HUDEP-2 (cell line): ENCODE data around the gene SGIP1.

Source experiments
- DNase-seq, 76 experiments: peaks; one replicate each; lab custom pipeline; 2025; ENCODE audit not compliant: unreplicated experiment in 76 of 76; lab: John Stamatoyannopoulos, UW

Gene SGIP1

GRCh38 chr1:66599899-66600737 lies 66.2 kb downstream of the SGIP1 start:
- DNase-seq, result no peak

- no peak for DNase-seq
Measured at GRCh38 chr1:66605419-66605997, 71.6 kb downstream of the SGIP1 start.

- DNase-seq, result no peak
Measured at GRCh38 chr1:66606362-66607065, 72.6 kb downstream of the SGIP1 start.

DNA sequence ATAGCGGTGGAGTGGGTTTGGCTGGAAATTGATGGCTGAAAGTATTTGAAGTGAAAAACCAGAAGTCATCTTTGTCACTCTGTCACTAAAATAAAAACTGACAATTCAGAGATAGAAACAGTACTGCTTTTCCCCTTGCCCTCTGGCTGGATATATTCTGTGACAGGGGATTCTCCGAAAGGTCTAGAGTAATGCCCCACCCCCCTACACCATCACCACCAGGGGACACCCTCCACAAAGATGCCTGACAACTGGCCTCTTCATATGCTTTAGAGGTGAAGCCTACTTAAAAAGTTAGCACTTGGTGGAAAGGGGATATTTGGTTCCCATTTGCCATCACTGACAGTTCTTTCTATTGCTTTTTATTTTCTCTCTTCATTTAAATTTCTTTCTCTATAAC lies 73.5 kb downstream of the SGIP1 start:
- peak in 4 of 76 experiments; percentile 1 to 7 (median 2) for DNase-seq

GRCh38 chr1:66613187-66613586 lies 79.2 kb downstream of the SGIP1 start:
- no peak for DNase-seq

DNA sequence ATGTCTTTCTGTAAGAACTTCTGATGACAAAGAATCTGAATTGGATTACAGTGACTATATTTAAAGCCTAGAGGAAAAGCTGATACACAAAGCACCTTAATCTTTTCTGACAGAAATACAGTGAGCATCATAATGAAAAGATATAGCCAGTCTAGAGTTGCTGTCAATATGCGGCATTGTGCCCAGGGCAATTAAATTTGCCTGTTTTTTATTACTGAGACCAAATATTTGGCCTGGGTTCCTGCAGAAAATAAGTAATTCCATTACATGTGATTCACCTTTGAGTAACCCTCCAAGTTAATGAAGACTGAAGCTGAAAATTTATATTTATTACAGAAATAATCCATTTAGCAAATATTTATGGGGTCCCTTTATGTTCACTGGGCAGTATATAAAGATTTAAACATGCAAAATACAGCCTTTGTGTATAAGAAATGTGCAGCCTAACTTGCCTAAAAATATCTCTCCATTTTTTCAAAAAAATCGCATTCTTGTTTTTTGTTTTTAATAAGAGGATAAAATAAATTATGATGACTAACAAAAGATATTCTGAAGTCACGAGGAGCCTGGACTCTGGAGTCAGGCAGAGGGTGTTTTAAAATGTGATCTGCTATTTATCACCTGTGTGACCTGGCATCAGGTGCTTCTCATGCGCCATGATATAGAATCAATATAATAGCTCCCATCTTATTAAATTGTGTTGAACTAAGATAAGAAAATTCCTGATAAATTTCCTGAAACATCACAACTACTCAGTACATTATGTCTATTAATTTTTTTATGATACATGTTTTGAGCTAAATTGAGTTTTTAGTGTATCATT lies 83.6 kb downstream of the SGIP1 start:
- DNase-seq, result no peak

- no peak for DNase-seq
Measured at GRCh38 chr1:66618390-66618789, 84.4 kb downstream of the SGIP1 start.

- no peak for DNase-seq
Measured at GRCh38 chr1:66623812-66624211, 89.9 kb downstream of the SGIP1 start.

DNA sequence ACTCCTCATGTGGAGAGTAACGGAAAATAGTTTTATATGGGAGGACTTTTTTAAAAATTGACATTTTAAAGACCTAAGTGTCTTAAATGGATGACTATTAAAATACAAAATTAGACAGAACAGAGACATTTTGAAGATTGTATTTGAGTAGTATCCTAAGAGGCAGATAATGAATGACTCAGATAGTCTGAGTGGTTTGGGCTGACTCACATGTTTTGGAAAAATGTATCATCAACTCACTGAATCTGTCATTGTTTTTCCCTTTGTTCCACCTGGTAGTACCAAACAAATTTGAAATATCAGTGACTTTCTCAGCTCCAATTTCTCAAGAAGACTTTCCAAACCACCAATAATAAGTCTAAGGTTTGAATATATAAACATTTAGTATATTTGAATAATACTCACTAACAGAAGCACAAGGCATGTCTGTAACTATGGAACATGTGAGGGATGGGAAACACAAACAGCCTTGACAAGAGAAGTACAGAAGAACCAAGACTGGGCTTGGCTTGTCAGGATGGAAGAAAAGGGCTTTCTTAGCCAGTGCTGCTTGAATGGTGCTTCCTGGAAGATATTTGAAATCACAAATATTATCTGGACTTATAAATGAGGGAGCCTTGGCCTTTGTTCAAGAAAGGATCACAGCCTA lies 90.6 kb downstream of the SGIP1 start:
- DNase-seq, result no peak

- no peak for DNase-seq
Measured at GRCh38 chr1:66626261-66626660, 92.3 kb downstream of the SGIP1 start.

- DNase-seq, result no peak
Measured at GRCh38 chr1:66628926-66629325, 95.0 kb downstream of the SGIP1 start.

GRCh38 chr1:66633159-66633558 lies 99.2 kb downstream of the SGIP1 start:
- DNase-seq, result no peak

GRCh38 chr1:66637146-66637545 lies 103.2 kb downstream of the SGIP1 start:
- no peak for DNase-seq

GRCh38 chr1:66641891-66642473 lies 108.0 kb downstream of the SGIP1 start:
- DNase-seq, result no peak

DNA sequence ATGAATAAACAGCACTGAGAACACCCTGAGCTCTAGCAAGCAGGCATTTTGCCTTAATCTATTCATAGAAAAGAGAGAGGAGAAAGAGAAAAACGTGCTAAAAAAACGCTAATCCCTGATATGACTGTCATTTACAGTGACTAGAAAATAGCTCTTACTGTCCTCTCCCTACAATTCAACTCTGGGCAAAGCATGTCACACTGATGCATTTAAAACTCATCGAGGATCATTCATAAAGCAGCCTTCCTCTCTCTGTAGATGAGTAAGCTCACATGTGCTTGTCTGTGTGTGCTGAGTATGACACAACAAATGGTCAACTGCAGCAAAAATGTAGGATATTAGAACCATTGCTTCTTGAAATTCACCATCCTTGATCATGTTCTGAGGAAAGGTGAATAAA lies 109.0 kb downstream of the SGIP1 start:
- no peak for DNase-seq

- no peak for DNase-seq
Measured at GRCh38 chr1:66644331-66644730, 110.4 kb downstream of the SGIP1 start.

GRCh38 chr1:66648901-66649595 lies 115.1 kb downstream of the SGIP1 start:
- no peak for DNase-seq

DNA sequence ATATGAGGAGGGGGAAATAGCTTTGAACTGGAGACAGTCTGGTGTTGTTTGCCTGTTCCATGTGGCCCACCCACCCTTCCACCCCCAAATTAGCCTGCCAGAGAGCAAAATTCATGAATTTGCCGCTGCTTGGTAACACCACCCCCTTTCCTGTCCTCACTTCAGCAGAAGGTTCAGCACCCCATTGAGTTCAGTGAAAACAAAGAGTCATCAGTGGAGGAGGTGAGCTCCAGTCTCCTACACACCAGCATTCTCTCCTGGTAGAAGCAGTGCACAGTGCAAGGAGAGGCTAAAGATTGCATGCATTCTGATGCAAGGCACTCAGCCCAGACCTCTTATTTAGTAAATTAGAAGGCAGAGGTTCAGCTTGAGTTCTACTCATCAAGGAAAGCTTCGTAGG lies 118.6 kb downstream of the SGIP1 start:
- DNase-seq, result no peak

GRCh38 chr1:66654643-66655042 lies 120.7 kb downstream of the SGIP1 start:
- no peak for DNase-seq
